HUES48 (cell line): ENCODE measurements around the gene CD274.
"Not testable (repeated sequence)": the region's sequence is repeated elsewhere in the genome, so short reads cannot be mapped to it uniquely, and the experiment has no call there.

Experiments
- H3K27ac ChIP-seq: one replicate; pipeline ENCODE4 v1.7.0; 2013; ENCODE audit warnings: low read depth, low read length, inconsistent platforms
- H3K27me3 ChIP-seq: 2 replicates; pipeline ENCODE4 v1.6.1; 2013; ENCODE audit warnings: mild to moderate bottlenecking, low read length; ENCODE audit not compliant: control insufficient read depth, insufficient read depth
- H3K36me3 ChIP-seq: 2 replicates; pipeline ENCODE4 v1.6.1; 2013; ENCODE audit warnings: low read length; ENCODE audit not compliant: control insufficient read depth, insufficient read depth
- H3K4me1 ChIP-seq: 2 replicates; pipeline ENCODE4 v1.6.1; 2013; ENCODE audit warnings: mild to moderate bottlenecking, low read length; ENCODE audit not compliant: control insufficient read depth, insufficient read depth
- H3K4me3 ChIP-seq: 2 replicates; pipeline ENCODE4 v1.5.1; 2013; ENCODE audit warnings: mild to moderate bottlenecking, low read depth, low read length
- H3K9ac ChIP-seq: 2 replicates; pipeline ENCODE4 v1.6.1; 2013; ENCODE audit warnings: mild to moderate bottlenecking, low read depth, low read length, moderate library complexity
- H3K9me3 ChIP-seq: 2 replicates; pipeline ENCODE4 v1.6.1; 2013; ENCODE audit warnings: low read length; ENCODE audit not compliant: control insufficient read depth, insufficient read depth

Gene CD274

GRCh38 chr9:5448461-5449435 lies 1.6 kb upstream of the CD274 start:
- no peaks in the 10 kb centered on the region for H3K9me3 ChIP-seq
- H3K9ac ChIP-seq, result no peak overlapping the region
- H3K27me3 ChIP-seq, result no peaks in the 10 kb centered on the region; the same call in 1 of the 2 replicates
- H3K4me1 ChIP-seq, result no peaks in the 10 kb centered on the region
- no peak overlapping the region for H3K27ac ChIP-seq
- H3K36me3 ChIP-seq, result no peaks in the 10 kb centered on the region
- H3K4me3 ChIP-seq, result no peak overlapping the region

GRCh38 chr9:5449521-5450358 lies 602 bp upstream of the CD274 start:
- Histone ChIP-seq H3K27ac (no peak overlapping the region), H3K9ac (no peak overlapping the region), H3K4me1 (no peaks in the 10 kb centered on the region)

GRCh38 chr9:5452286-5452609 lies 1.9 kb downstream of the CD274 start:
- no peak overlapping the region for H3K4me3 ChIP-seq
- no peaks in the 10 kb centered on the region for H3K36me3 ChIP-seq
- no peaks in the 10 kb centered on the region; the same call in 1 of the 2 replicates for H3K27me3 ChIP-seq
- H3K9me3 ChIP-seq, result no peaks in the 10 kb centered on the region
- H3K27ac ChIP-seq, result no peak overlapping the region
- H3K4me1 ChIP-seq, result no peaks in the 10 kb centered on the region
- no peak overlapping the region for H3K9ac ChIP-seq

More at GRCh38 chr9:5449521-5450358, 602 bp upstream of the CD274 start:
- H3K9me3 ChIP-seq, result no peaks in the 10 kb centered on the region
- H3K27me3 ChIP-seq, result no peaks in the 10 kb centered on the region; the same call in 1 of the 2 replicates
- no peaks in the 10 kb centered on the region for H3K36me3 ChIP-seq
- peak overlapping the region; percentile 55 for H3K4me3 ChIP-seq

GRCh38 chr9:5453004-5453403 lies 2.7 kb downstream of the CD274 start:
- no peak overlapping the region for H3K4me3 ChIP-seq
- H3K9ac ChIP-seq, result no peak overlapping the region
- no peaks in the 10 kb centered on the region for H3K9me3 ChIP-seq
- no peaks in the 10 kb centered on the region for H3K36me3 ChIP-seq
- no peak overlapping the region for H3K27ac ChIP-seq
- no peaks in the 10 kb centered on the region for H3K4me1 ChIP-seq
- H3K27me3 ChIP-seq, result no peaks in the 10 kb centered on the region; the same call in 1 of the 2 replicates

- H3K9ac ChIP-seq, result no peak overlapping the region
- no peaks in the 10 kb centered on the region for H3K36me3 ChIP-seq
- no peaks in the 10 kb centered on the region; the same call in 1 of the 2 replicates for H3K27me3 ChIP-seq
- H3K4me1 ChIP-seq, result peaks cover 2% of the 10 kb centered on the region; the same call in 1 of the 2 replicates
- H3K4me3 ChIP-seq, result no peak overlapping the region
- H3K9me3 ChIP-seq, result no peaks in the 10 kb centered on the region
- H3K27ac ChIP-seq, result no peak overlapping the region
These were observed 3.3 kb downstream of the CD274 start for GRCh38 chr9:5453673-5454072.

- Histone ChIP-seq H3K9ac (no peak overlapping the region), H3K36me3 (no peaks in the 10 kb centered on the region), H3K4me3 (no peak overlapping the region), H3K27ac (no peak overlapping the region), H3K4me1 (peaks cover 8% of the 10 kb centered on the region), H3K27me3 (no peaks in the 10 kb centered on the region), H3K9me3 (no peaks in the 10 kb centered on the region)
These were observed 4.8 kb downstream of the CD274 start for GRCh38 chr9:5455181-5455580.

- Histone ChIP-seq H3K27ac (no peak overlapping the region), H3K27me3 (no peaks in the 10 kb centered on the region), H3K4me1 (peaks cover 8% of the 10 kb centered on the region), H3K9ac (no peak overlapping the region), H3K9me3 (no peaks in the 10 kb centered on the region), H3K4me3 (no peak overlapping the region), H3K36me3 (no peaks in the 10 kb centered on the region)
These were observed 9.0 kb downstream of the CD274 start for GRCh38 chr9:5459289-5459829.

GRCh38 chr9:5460157-5460556 lies 9.8 kb downstream of the CD274 start:
- H3K9me3 ChIP-seq, result no peaks in the 10 kb centered on the region
- H3K27me3 ChIP-seq, result no peaks in the 10 kb centered on the region
- peaks cover 8% of the 10 kb centered on the region for H3K4me1 ChIP-seq
- no peak overlapping the region for H3K9ac ChIP-seq
- no peaks in the 10 kb centered on the region for H3K36me3 ChIP-seq
- no peak overlapping the region for H3K4me3 ChIP-seq
- H3K27ac ChIP-seq, result no peak overlapping the region

GRCh38 chr9:5464831-5465330 lies 14.5 kb downstream of the CD274 start:
- not testable (repeated sequence) for H3K27ac ChIP-seq, H3K9ac ChIP-seq, H3K4me1 ChIP-seq, H3K9me3 ChIP-seq, H3K4me3 ChIP-seq, H3K27me3 ChIP-seq, H3K36me3 ChIP-seq

GRCh38 chr9:5466005-5466404 lies 15.7 kb downstream of the CD274 start:
- Histone ChIP-seq H3K9ac (no peak overlapping the region), H3K27ac (no peak overlapping the region), H3K4me1 (no peaks in the 10 kb centered on the region), H3K27me3 (no peaks in the 10 kb centered on the region), H3K36me3 (no peaks in the 10 kb centered on the region), H3K9me3 (no peaks in the 10 kb centered on the region), H3K4me3 (no peak overlapping the region)
